Activated CD4-positive, alpha-beta T cell treated with anti-CD3 and anti-CD28 coated beads, Interleukin-2, amount 10 ng/mL, durations not matched to agents 7 days and 5 days (primary cell): ENCODE data around the gene TMC2. TPM values are rescaled to one million over a fixed set of nuclear protein-coding genes. Genes with fewer than 3 reads are reported as not detected.
"Not testable (repeated sequence)": the region's sequence is repeated elsewhere in the genome, so short reads cannot be mapped to it uniquely, and the experiment has no call there.

Experiments used
- CTCF ChIA-PET: fragments of 350-600 bp; sonication (Branson Sonifier 250); formaldehyde crosslinking; loops from one replicate; lab custom pipeline; 2021; ENCODE audit warnings: antibody characterized with exemption; lab: Charles Lee
- POLR2A ChIA-PET: fragments of 350-600 bp; sonication (Branson Sonifier 250); formaldehyde crosslinking; loops from one replicate; lab custom pipeline; 2021; ENCODE audit warnings: antibody characterized with exemption; lab: Charles Lee
- DNase-seq: peaks from one replicate; pipeline ENCODE4 v3.0.0-alpha.2; 2020
- H3K27ac Mint-ChIP-seq: one replicate; pipeline ENCODE4 v1.8.0; 2021; ENCODE audit warnings: mild to moderate bottlenecking, moderate library complexity, mixed read lengths
- H3K27me3 Mint-ChIP-seq: one replicate; pipeline ENCODE4 v1.8.0; 2021; ENCODE audit warnings: mixed read lengths
- H3K36me3 Mint-ChIP-seq: one replicate; pipeline ENCODE4 v1.8.0; 2021; ENCODE audit warnings: low read depth, mixed read lengths
- H3K4me1 Mint-ChIP-seq: one replicate; pipeline ENCODE4 v1.8.0; 2021; ENCODE audit warnings: mixed read lengths
- H3K4me3 Mint-ChIP-seq: one replicate; pipeline ENCODE4 v1.8.0; 2021; ENCODE audit warnings: mild to moderate bottlenecking, moderate library complexity, mixed read lengths
- H3K9me3 Mint-ChIP-seq: one replicate; pipeline ENCODE4 v1.8.0; 2021; ENCODE audit warnings: mixed read lengths
- total RNA-seq, 2 experiments: library from RNA; stranded (reverse); gene quantifications; one replicate each; pipeline ENCODE4 v1.2.3, GENCODE V29; 2021

Gene TMC2
- total RNA-seq, 2 experiments from 2014 or later, result not detected

GRCh38 chr20:2518558-2518957, 17.8 kb upstream of the TMC2 start:
- Mint-ChIP-seq H3K36me3 (no peaks in the 10 kb centered on the region), H3K9me3 (no peaks in the 10 kb centered on the region)

DNA sequence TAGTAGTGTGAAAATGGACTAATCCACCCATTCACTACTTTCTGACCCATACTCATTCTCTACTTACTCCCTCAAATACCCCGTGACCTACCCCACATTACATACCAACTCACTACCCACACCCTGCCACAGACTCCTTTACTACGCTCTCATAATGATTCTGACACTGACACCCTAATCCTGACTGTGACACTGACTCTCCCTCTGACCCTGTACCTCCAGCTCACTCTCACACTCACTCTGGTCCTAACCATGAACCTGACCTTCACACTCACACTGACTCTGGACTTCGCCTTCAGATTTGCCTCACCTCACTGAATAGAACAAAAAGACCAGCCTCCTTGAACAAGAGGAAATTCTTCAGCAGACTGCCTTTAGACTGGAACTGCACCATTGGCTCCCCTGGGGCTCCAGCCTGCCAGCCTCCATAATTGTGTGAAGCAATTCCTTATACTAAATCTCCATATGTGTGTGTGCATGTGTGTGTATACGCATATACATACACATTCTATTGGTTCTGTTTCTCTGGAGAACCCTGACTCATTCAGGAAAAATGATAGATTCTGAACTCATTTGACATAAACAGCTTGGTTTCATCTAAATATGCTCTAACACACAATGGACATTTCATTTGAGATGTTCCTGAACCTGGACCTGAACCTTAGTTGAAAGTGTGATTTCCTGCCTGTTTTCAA, 17.1 kb upstream of the TMC2 start:
- POLR2A ChIA-PET, result interaction anchor here (0.5 kb wide), 1 partner anchor 23 kb away, joined by 10 read pairs; no protein-coding TSS in a partner anchor
- H3K4me1 Mint-ChIP-seq, result peaks cover 19% of the 10 kb centered on the region
- CTCF ChIA-PET, result interaction anchor here (1.4 to 3.8 kb wide), 3 partner anchors 10 to 49 kb away, joined by 3 to 35 read pairs (median 4); partner anchors contain the start of genes SNRPB and ZNF343
- H3K36me3 Mint-ChIP-seq, result no peaks in the 10 kb centered on the region
- H3K27ac Mint-ChIP-seq, result no peak overlapping the region
- DNase-seq, result no peak
- no peaks in the 10 kb centered on the region for H3K9me3 Mint-ChIP-seq
- no peak overlapping the region for H3K4me3 Mint-ChIP-seq
- peaks cover 15% of the 10 kb centered on the region for H3K27me3 Mint-ChIP-seq

More at GRCh38 chr20:2518558-2518957, 17.8 kb upstream of the TMC2 start:
- no peak for DNase-seq
- ChIA-PET CTCF (no interaction called here), POLR2A (no interaction called here)
- peaks cover 15% of the 10 kb centered on the region for H3K4me1 Mint-ChIP-seq
- no peak overlapping the region for H3K27ac Mint-ChIP-seq
- no peak overlapping the region for H3K4me3 Mint-ChIP-seq
- H3K27me3 Mint-ChIP-seq, result peaks cover 22% of the 10 kb centered on the region

DNA sequence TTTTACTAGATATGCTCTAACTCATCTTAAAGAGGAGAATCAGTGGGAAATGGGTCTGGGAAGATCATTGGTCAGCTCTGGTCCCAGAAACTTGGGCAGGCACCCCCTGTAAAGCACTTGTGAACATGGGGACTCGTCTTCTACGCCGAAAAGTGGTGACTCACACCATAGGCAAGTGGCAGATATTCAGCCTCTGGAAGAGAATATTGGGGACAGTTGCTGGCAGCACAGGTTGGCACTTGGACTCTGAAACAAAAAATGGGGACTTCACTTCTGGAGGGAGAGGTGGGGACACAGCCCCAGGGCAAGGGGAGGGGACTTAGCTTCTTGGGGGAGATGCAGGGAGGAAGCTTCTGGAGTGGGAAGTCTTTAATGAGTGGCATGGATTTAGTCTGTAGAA, 15.8 kb upstream of the TMC2 start:
- no peaks in the 10 kb centered on the region for H3K9me3 Mint-ChIP-seq
- H3K4me3 Mint-ChIP-seq, result no peak overlapping the region
- H3K36me3 Mint-ChIP-seq, result no peaks in the 10 kb centered on the region
- peaks cover 11% of the 10 kb centered on the region for H3K27me3 Mint-ChIP-seq
- peaks cover 23% of the 10 kb centered on the region for H3K4me1 Mint-ChIP-seq
- H3K27ac Mint-ChIP-seq, result no peak overlapping the region
- no peak for DNase-seq
- ChIA-PET CTCF (interaction anchor here (0.5 to 3.8 kb wide), 6 partner anchors 8 to 748 kb away, joined by 3 to 35 read pairs (median 4); partner anchors contain the start of genes NOP56, SNRPB and ZNF343), POLR2A (interaction anchor here (0.6 kb wide), 1 partner anchor 126 kb away, joined by 5 read pairs; no protein-coding TSS in a partner anchor)

DNA sequence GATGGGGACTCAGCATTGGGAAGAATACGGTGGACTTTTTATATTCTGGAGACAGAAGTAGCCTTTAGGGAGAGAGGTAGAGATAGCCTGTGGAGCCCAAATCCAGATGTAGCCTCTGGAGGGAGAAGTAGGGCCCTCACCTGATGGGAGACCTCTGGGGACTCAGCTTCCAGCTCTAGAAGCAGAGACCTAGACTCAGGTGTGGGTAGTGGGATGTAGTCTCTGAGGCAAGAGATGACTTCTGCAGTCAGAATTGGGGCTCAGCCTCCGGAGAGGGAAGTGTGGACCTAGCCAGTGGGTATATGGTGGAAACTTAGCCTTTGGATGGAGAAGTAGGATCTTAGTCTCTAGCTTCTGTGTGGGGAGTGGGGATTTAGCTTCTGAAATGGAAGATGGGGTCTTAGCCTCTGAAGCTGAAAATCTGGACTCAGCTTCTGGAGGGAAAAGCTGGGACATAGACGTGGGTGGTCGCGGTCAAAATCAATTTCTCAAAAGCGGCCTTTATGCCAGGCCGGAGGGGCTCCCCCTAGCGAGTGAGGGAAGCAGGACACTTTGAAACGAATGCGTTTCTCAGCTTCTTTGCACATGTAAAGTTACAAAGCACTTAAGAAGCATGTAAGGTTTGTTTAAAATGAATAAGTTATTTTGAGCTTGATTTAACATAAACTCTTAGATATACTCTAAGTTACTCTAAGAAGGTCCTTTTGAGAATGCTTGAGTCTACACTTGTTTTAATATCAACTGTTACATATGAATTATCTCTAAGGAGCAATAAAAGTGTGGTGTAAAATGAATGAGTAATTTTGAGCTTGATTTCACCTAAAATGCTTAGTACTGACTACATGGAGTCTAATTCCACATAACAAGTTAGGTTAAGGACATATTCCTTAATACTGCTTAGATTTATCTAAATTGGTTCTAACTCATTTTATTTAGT, 14.7 kb upstream of the TMC2 start:
- Mint-ChIP-seq H3K36me3 (no peaks in the 10 kb centered on the region), H3K4me3 (no peak overlapping the region), H3K4me1 (peaks cover 26% of the 10 kb centered on the region), H3K9me3 (no peaks in the 10 kb centered on the region), H3K27me3 (peaks cover 11% of the 10 kb centered on the region), H3K27ac (no peak overlapping the region)
- DNase-seq, result peak; percentile 55
- CTCF ChIA-PET, result interaction anchor here (0.9 to 3.8 kb wide), 14 partner anchors 7 to 130 kb away, joined by 3 to 35 read pairs (median 4); partner anchors contain the start of genes NOP56, SNRPB and ZNF343
- POLR2A ChIA-PET, result interaction anchor here (1.0 kb wide), 1 partner anchor 131 kb away, joined by 3 read pairs; the partner anchor contains the start of gene NOP56

- H3K27ac Mint-ChIP-seq, POLR2A ChIA-PET, H3K36me3 Mint-ChIP-seq, DNase-seq, H3K9me3 Mint-ChIP-seq, H3K4me3 Mint-ChIP-seq: not testable (repeated sequence)
- H3K4me1 Mint-ChIP-seq, result peaks cover 26% of the 10 kb centered on the region
- H3K27me3 Mint-ChIP-seq, result peaks cover 11% of the 10 kb centered on the region
- CTCF ChIA-PET, result interaction anchor here (0.6 to 3.8 kb wide), 12 partner anchors 9 to 130 kb away, joined by 3 to 35 read pairs (median 4); partner anchors contain the start of genes NOP56, SNRPB and ZNF343
These were observed 13.4 kb upstream of the TMC2 start for GRCh38 chr20:2522826-2523429.

DNA sequence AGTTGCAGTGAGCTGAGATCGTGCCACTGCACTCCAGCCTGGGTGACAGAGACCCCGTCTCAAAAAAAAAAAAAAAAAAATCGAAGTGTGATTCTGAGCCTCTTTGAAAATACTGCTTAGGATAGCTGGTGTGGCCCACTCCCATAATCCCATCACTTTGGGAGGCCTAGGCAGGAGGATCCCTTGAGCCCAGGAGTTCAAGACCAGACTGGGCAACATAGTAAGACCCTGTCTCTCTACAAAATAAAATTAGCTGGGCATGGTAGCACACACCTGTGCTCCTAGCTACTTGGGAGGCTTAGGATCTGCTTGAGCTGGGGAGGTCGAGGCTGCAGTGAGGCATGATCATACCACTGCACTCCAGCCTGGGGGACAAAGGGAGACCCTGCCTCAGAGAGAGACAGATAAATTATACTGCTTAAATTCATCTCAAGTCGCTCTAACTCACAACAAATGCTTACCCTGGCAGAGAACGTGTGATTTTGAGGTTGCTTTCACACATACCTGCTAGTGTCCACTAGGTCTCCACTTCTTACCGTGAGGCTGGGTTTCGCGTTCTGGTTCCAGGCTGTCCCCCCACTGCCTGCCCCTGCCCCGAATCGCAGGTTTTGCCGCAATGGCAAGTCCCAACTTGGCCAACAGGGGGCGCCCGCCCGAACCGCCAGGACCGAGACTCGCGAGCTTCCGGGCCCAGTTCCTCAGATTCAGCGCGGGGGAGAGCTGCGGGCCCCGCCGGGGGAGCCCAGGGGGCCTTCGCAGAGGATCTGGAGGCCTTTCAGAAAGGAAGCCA, 12.3 kb upstream of the TMC2 start:
- ChIA-PET CTCF (interaction anchor here (0.7 to 2.3 kb wide), 10 partner anchors 9 to 1419 kb away, joined by 3 to 19 read pairs (median 5); partner anchors contain the start of genes IDH3B, NOP56, SNRPB and ZNF343), POLR2A (interaction anchor here (0.7 kb wide), 1 partner anchor 128 kb away, joined by 4 read pairs; no protein-coding TSS in a partner anchor)
- Mint-ChIP-seq H3K4me1 (peaks cover 26% of the 10 kb centered on the region), H3K4me3 (peak overlapping the region; percentile 81), H3K9me3 (no peaks in the 10 kb centered on the region), H3K27me3 (peaks cover 4% of the 10 kb centered on the region), H3K36me3 (no peaks in the 10 kb centered on the region), H3K27ac (peak overlapping the region; percentile 83)
- DNase-seq, result peak; percentile 91

DNA sequence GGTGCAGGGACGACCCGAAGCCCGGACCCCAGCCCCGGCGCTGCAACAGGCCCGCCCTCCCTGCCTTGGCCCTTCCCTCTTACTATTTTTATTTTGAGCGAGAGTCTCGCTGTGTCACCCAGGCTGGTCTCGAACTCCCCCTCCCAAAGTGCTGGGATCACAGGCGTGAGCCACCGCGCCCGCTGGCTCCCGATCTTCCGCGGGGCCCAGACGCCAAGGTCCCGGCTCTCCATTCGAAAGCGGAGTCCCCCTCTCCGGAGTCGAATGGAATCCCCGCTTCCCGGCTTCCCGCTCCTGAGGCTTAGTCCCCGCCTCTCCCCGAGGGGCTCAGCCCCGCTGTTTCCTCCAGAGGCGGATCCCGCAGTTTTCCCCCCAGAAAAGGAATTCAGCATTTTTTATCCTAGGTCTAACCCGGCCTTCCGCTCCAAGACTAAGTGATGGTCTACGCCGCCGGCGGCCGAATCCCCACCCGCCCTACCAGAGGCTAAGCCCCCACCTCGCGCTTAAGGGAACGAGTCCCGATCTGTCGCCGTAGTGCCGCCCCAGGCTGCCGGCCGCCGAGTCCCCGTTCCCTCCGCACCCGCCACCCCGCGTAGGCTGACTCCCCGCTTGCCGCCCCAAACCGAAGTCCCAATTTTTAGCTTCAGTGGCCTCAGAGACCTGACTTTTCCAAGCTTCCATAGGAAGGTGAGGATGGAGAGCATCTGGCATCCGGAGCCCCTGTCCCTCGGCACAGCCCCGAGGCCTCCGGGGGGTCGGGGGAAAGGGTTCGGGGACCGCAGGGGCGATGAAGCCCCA, 11.5 kb upstream of the TMC2 start:
- Mint-ChIP-seq H3K27me3 (peaks cover 3% of the 10 kb centered on the region), H3K4me3 (peak overlapping the region; percentile 81), H3K9me3 (no peaks in the 10 kb centered on the region), H3K27ac (peak overlapping the region; percentile 83), H3K36me3 (no peaks in the 10 kb centered on the region), H3K4me1 (peaks cover 29% of the 10 kb centered on the region)
- peak; percentile 33 for DNase-seq
- ChIA-PET CTCF (interaction anchor here (0.8 to 2.3 kb wide), 7 partner anchors 10 to 139 kb away, joined by 3 to 19 read pairs (median 7); partner anchors contain the start of genes IDH3B, SNRPB and ZNF343), POLR2A (interaction anchor here (0.7 kb wide), 1 partner anchor 127 kb away, joined by 4 read pairs; no protein-coding TSS in a partner anchor)

GRCh38 chr20:2526218-2526583, 10.2 kb upstream of the TMC2 start:
- H3K4me1 Mint-ChIP-seq, result peaks cover 28% of the 10 kb centered on the region
- H3K4me3 Mint-ChIP-seq, H3K27ac Mint-ChIP-seq, H3K9me3 Mint-ChIP-seq, H3K36me3 Mint-ChIP-seq, DNase-seq, CTCF ChIA-PET, POLR2A ChIA-PET, H3K27me3 Mint-ChIP-seq: not testable (repeated sequence)

DNA sequence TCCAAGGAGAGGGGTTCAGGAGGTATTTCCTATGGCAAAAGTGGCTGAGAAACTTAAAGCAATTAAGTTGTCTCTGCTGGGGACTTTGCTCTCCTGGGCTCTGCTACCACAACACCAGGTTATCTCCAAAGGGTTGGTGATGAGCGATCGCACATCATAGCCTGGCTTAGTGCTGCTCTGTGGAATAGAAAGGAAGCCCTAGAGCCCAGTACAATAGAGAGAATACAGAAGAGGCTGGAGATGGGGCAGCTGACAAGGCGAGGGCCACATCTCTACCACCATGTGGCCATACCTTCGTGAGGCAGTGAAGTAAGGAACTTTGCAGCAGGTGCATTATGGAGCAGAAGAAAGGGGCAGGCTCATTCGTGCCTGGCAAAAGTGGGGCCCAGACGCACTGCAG, 8.6 kb upstream of the TMC2 start:
- Mint-ChIP-seq H3K9me3 (no peaks in the 10 kb centered on the region), H3K27ac (no peak overlapping the region), H3K36me3 (no peaks in the 10 kb centered on the region), H3K27me3 (peaks cover 3% of the 10 kb centered on the region), H3K4me3 (no peak overlapping the region), H3K4me1 (peaks cover 24% of the 10 kb centered on the region)
- ChIA-PET POLR2A (no interaction called here), CTCF (no interaction called here)
- no peak for DNase-seq

DNA sequence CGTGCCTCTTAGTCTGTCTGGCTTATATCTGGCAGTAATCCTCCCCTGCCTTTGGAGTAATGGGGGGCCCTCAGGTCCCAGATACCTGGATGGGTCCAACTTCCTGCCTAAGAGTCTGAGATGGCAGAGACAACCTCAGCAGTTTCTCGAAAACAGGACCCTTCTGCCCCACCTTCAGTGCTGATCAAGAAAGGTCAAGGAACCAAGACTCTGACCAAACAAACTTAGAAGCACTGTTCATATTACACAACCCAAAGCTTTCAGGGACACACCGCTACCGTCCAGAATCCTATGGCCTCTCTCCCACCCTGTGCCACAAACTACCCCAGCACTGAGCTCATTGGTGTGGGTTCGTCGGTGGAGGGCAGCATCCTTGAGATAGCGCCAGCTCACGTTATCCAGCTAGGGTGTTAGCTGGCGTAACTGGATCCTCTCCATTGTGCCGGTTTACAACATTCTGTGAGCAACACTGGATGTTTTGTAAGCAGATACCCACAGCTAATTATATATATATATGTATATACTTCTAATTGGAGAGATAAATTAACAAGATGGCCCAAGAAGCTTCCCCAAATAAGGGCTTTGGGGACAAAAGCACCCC, 7.6 kb upstream of the TMC2 start:
- H3K9me3 Mint-ChIP-seq, result no peaks in the 10 kb centered on the region
- POLR2A ChIA-PET, result no interaction called here
- H3K27ac Mint-ChIP-seq, result no peak overlapping the region
- peaks cover 19% of the 10 kb centered on the region for H3K4me1 Mint-ChIP-seq
- H3K36me3 Mint-ChIP-seq, result no peaks in the 10 kb centered on the region
- CTCF ChIA-PET, result interaction anchor here (0.6 to 1.2 kb wide), 3 partner anchors 9 to 1339 kb away, joined by 3 to 4 read pairs (median 4); no protein-coding TSS in a partner anchor
- no peak for DNase-seq
- H3K27me3 Mint-ChIP-seq, result peaks cover 7% of the 10 kb centered on the region
- H3K4me3 Mint-ChIP-seq, result no peak overlapping the region
